ENCODE data around the gene LIMS4.
"Not testable (repeated sequence)": the region's sequence is repeated elsewhere in the genome, so short reads cannot be mapped to it uniquely, and the experiment has no call there.

DNA sequence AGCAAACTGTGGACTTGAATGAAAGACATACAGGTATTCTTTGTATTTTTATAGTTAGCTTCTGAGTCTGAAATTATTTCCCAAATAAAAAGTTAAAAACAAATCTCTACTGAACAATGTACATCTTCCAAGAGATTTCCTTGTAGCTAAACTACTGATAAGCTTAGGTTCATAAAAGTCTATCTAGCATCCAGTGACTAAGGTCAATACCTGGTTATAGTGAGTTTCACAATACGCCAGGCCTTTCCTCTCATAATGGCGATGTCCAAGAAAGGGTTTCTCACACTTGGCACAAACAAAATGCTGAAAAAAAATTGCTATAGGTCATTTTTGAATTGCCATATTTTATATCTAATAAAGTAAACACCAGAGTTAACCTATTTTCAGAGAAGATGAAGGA lies 21.7 kb downstream of the LIMS4 start:
- TF ChIP-seq SPI1 (IDR thresholded peaks at IDR 0.05; ENCODE audit: borderline replicate concordance, low read depth); CTCF (IDR thresholded peaks at IDR 0.05; ENCODE audit: insufficient read depth, low read length); GABPA (IDR thresholded peaks at IDR 0.05; ENCODE audit: low read depth): not testable (repeated sequence)

Data from HL-60 (cell line).